ENCODE measurements around the gene RCAN1. TPM values are rescaled to one million over a fixed set of nuclear protein-coding genes. Genes with fewer than 3 reads are reported as not detected.

RCAN1 gene
- total RNA-seq, 6 experiments from 2014 or later, result 60.8 to 87.2 (median 66.1) TPM

DNA sequence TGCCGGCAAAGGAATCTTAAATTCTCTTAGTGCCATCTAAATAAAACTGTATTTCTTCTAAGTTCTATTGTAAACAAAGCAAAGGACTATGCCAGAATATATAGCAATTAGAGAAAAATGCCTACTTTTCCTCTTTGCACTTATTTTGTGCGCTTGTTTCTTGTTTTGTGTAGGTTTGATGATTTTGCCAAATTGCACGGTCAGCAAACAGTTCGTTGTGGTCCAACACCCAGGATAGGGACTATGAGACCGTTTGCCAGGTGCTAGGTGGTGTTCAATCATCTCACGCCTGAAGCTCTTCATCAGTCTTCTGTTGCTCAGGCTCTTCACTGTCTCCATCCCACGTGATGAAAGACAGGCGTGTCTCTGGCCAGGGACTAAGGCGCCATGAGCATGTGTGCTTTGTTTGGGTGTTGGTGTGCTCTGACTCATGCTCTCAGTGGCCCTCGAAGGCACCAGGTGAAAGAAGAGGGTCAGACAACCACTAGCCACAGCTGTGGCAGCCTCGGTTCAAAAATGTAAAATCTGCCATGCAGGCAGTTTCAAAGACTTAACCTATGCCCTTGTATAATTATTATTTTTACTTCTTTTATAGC lies 66.0 kb downstream of the RCAN1 start:
- no peak for DNase-seq
- Mint-ChIP-seq H3K4me1 (ENCODE audit: low read depth) (peaks cover 85% of the 10 kb centered on the region), H3K4me3 (no peak overlapping the region), H3K36me3 (ENCODE audit: low read depth) (peaks cover 18% of the 10 kb centered on the region), H3K27ac (no peak overlapping the region), H3K27me3 (ENCODE audit: insufficient read depth) (peaks cover 2% of the 10 kb centered on the region; the same call in 1 of the 2 replicates), H3K9me3 (no peaks in the 10 kb centered on the region)
- TF ChIP-seq CTCF (IDR thresholded peaks at IDR 0.05), result no peak

- no peak overlapping the region for H3K4me3 Mint-ChIP-seq
- H3K9me3 Mint-ChIP-seq, result peaks cover 6% of the 10 kb centered on the region
- H3K27ac Mint-ChIP-seq, result peak overlapping the region; percentile 98
- H3K4me1 Mint-ChIP-seq (ENCODE audit: low read depth), result peaks cover 73% of the 10 kb centered on the region
- no peak for DNase-seq
- H3K36me3 Mint-ChIP-seq (ENCODE audit: low read depth), result peaks cover 24% of the 10 kb centered on the region
- H3K27me3 Mint-ChIP-seq (ENCODE audit: insufficient read depth), result peaks cover 2% of the 10 kb centered on the region
- TF ChIP-seq CTCF (IDR thresholded peaks at IDR 0.05), result no peak
These were observed 68.4 kb downstream of the RCAN1 start for GRCh38 chr21:34546542-34546941.

DNA sequence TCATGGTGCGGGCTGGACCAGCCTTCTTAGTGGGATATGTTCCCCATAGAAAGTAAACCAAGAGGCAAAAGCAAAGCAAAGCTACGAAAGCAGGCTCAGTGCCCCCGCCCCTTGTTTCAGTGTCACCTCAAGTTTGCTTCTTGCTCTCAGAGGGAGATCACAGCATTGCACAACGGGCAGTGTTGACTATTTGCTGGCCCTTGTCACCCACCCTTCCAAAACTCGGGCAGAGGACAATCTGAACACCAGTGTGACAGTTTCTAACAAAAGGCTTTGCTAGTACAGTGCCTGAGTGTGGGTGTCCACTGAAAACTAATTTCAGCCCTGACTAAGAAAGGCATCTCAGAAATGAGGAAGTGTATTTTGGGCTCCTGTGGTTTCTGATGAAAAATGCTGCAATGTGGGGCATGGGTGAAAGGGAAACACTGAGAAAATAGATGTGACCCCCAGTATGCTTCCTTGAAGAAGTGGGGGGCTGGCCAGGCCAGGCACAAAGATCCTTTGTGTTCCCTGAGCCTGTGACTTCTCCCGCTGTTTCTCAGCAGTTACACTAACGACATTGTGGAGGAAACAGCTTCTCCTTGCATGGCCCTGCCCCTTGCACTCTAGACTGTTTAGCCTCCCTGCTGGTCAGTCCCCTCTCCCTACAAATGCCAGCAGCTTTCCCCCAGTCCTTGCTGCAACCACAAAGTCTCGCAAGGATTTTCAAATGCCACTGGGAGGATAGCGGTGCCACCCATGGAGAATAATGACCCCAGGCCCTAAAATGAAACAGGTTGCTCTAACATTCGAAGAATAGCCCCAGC lies 69.6 kb downstream of the RCAN1 start:
- DNase-seq, result peak; percentile 58
- Mint-ChIP-seq H3K27me3 (ENCODE audit: insufficient read depth) (peaks cover 2% of the 10 kb centered on the region), H3K27ac (peak overlapping the region; percentile 98), H3K9me3 (peaks cover 6% of the 10 kb centered on the region), H3K36me3 (ENCODE audit: low read depth) (peaks cover 17% of the 10 kb centered on the region), H3K4me1 (ENCODE audit: low read depth) (peaks cover 60% of the 10 kb centered on the region), H3K4me3 (peak overlapping the region; percentile 82)
- TF ChIP-seq CTCF (IDR thresholded peaks at IDR 0.05), result no peak

GRCh38 chr21:34544032-34544496 lies 70.8 kb downstream of the RCAN1 start:
- peak overlapping the region; percentile 98 for H3K27ac Mint-ChIP-seq
- peaks cover 7% of the 10 kb centered on the region for H3K36me3 Mint-ChIP-seq (ENCODE audit: low read depth)
- TF ChIP-seq CTCF (IDR thresholded peaks at IDR 0.05), result peak; percentile 87
- peaks cover 2% of the 10 kb centered on the region for H3K27me3 Mint-ChIP-seq (ENCODE audit: insufficient read depth)
- peaks cover 6% of the 10 kb centered on the region for H3K9me3 Mint-ChIP-seq
- peaks cover 58% of the 10 kb centered on the region for H3K4me1 Mint-ChIP-seq (ENCODE audit: low read depth)
- DNase-seq, result peak; percentile 64
- peak overlapping the region; percentile 37; the same call in 1 of the 2 replicates for H3K4me3 Mint-ChIP-seq

GRCh38 chr21:34543017-34543416 lies 71.9 kb downstream of the RCAN1 start:
- TF ChIP-seq CTCF (IDR thresholded peaks at IDR 0.05), result no peak
- peaks cover 6% of the 10 kb centered on the region for H3K9me3 Mint-ChIP-seq
- H3K4me3 Mint-ChIP-seq, result no peak overlapping the region
- peaks cover 6% of the 10 kb centered on the region for H3K36me3 Mint-ChIP-seq (ENCODE audit: low read depth)
- DNase-seq, result no peak
- peaks cover 58% of the 10 kb centered on the region for H3K4me1 Mint-ChIP-seq (ENCODE audit: low read depth)
- H3K27ac Mint-ChIP-seq, result peak overlapping the region; percentile 12; the same call in 1 of the 2 replicates
- peaks cover 2% of the 10 kb centered on the region for H3K27me3 Mint-ChIP-seq (ENCODE audit: insufficient read depth)

Data from HFFc6 (cell line).